Neural cell (in vitro differentiated cells): ENCODE data around the gene GRAMD4. TPM values are rescaled to one million over a fixed set of nuclear protein-coding genes. Genes with fewer than 3 reads are reported as not detected.

Source experiments
- H2AFZ ChIP-seq: fragments of 200-600, 300-800 bp; sonication (generic), shearing (Covaris generic); 2 replicates; pipeline ENCODE4 v1.6.0; 2014; ENCODE audit warnings: low read depth, mild to moderate bottlenecking, antibody characterized with exemption, low read length, moderate library complexity
- H3F3A ChIP-seq: fragments of 200-600 bp; shearing (Covaris generic); 2 replicates; pipeline ENCODE4 v1.6.1; 2016; ENCODE audit warnings: mild to moderate bottlenecking, moderate library complexity, mixed read lengths, antibody characterized with exemption, low read length; ENCODE audit not compliant: insufficient read depth, poor library complexity, severe bottlenecking
- H3K27ac ChIP-seq: fragments of 200-600, 300-800 bp; sonication (generic), shearing (Covaris generic); 2 replicates; pipeline ENCODE4 v1.5.1; 2014; ENCODE audit warnings: mild to moderate bottlenecking, low read length, moderate library complexity
- H3K27me3 ChIP-seq: fragments of 300-800, 200-600 bp; sonication (generic), shearing (Covaris generic); 2 replicates; pipeline ENCODE4 v1.6.0; 2014; ENCODE audit warnings: mild to moderate bottlenecking, low read depth, low read length, moderate library complexity; ENCODE audit not compliant: insufficient read depth
- H3K36me3 ChIP-seq: fragments of 300-800, 200-600 bp; sonication (generic), shearing (Covaris generic); 2 replicates; pipeline ENCODE4 v1.5.1; 2014; ENCODE audit warnings: mild to moderate bottlenecking, antibody characterized with exemption, low read length, moderate library complexity; ENCODE audit not compliant: insufficient read depth
- H3K4me2 ChIP-seq: fragments of 300-800, 200-600 bp; sonication (generic), shearing (Covaris generic); 2 replicates; pipeline ENCODE4 v1.6.0; 2014; ENCODE audit warnings: mild to moderate bottlenecking, low read length
- H3K4me3 ChIP-seq: fragments of 300-800, 200-600 bp; sonication (generic), shearing (Covaris generic); 2 replicates; pipeline ENCODE4 v1.5.1; 2014; ENCODE audit warnings: mild to moderate bottlenecking, low read length, moderate library complexity
- H3K79me2 ChIP-seq: fragments of 200-600 bp; shearing (Covaris generic); replicated peaks from 2 replicates; pipeline ENCODE4 v1.6.0; 2014; ENCODE audit warnings: mild to moderate bottlenecking, low read length, moderate library complexity; ENCODE audit not compliant: insufficient read depth
- H3K9ac ChIP-seq: fragments of 300-800, 200-600 bp; sonication (generic), shearing (Covaris generic); 2 replicates; pipeline ENCODE4 v1.6.1; 2016; ENCODE audit warnings: mild to moderate bottlenecking, low read length, mixed read lengths
- H3K9me2 ChIP-seq: fragments of 200-600 bp; shearing (Covaris generic); 2 replicates; pipeline ENCODE4 v1.6.1; 2016; ENCODE audit warnings: mild to moderate bottlenecking, low read length, mixed read lengths; ENCODE audit not compliant: insufficient read depth
- H3K9me3 ChIP-seq: fragments of 200-600, 300-800 bp; sonication (generic), shearing (Covaris generic); 2 replicates; pipeline ENCODE4 v1.6.1; 2016; ENCODE audit warnings: mild to moderate bottlenecking, mixed run types, low read length, moderate library complexity, mixed read lengths
- H4K20me1 ChIP-seq: fragments of 200-600 bp; shearing (Covaris generic); 2 replicates; pipeline ENCODE4 v1.6.1; 2016; ENCODE audit warnings: mild to moderate bottlenecking, mixed run types; ENCODE audit not compliant: insufficient read depth
- EP300 ChIP-seq: fragments of 450-650 bp; conservative IDR thresholded peaks from 2 replicates; pipeline ENCODE4 v1.6.1; 2014; ENCODE audit warnings: antibody characterized with exemption, mild to moderate bottlenecking, moderate library complexity; ENCODE audit not compliant: poor library complexity, severe bottlenecking
- EZH2 ChIP-seq: fragments of 200-600, 300-800 bp; shearing (Covaris generic), sonication (generic); IDR thresholded peaks from 2 replicates; pipeline ENCODE4 v1.6.1; 2014; ENCODE audit warnings: antibody characterized with exemption, low read length, borderline replicate concordance, mild to moderate bottlenecking; ENCODE audit not compliant: insufficient read depth, poor library complexity, severe bottlenecking
- MXI1 ChIP-seq: fragments of 450-650 bp; conservative IDR thresholded peaks from 2 replicates; pipeline ENCODE4 v1.6.1; 2014; ENCODE audit warnings: antibody characterized with exemption, mild to moderate bottlenecking; ENCODE audit not compliant: poor library complexity, severe bottlenecking
- POLR2AphosphoS5 ChIP-seq: IDR thresholded peaks from 2 replicates; pipeline ENCODE4 v1.6.1; 2012
- RAD21 ChIP-seq: fragments of 450-650 bp; conservative IDR thresholded peaks from 2 replicates; pipeline ENCODE4 v1.6.1; 2014; ENCODE audit warnings: antibody characterized with exemption, mild to moderate bottlenecking, moderate library complexity
- SMC3 ChIP-seq: fragments of 450-650 bp; conservative IDR thresholded peaks from 2 replicates; pipeline ENCODE4 v1.6.1; 2014; ENCODE audit warnings: antibody characterized with exemption, mild to moderate bottlenecking, moderate library complexity; ENCODE audit not compliant: poor library complexity
- TAF1 ChIP-seq: IDR thresholded peaks from 2 replicates; pipeline ENCODE4 v1.6.1; 2012; ENCODE audit warnings: low read depth
- polyA plus RNA-seq: library from polyadenylated mRNA; depleted of rRNA; stranded (reverse); fragments of >200 nt; gene quantifications from 2 replicates; pipeline ENCODE4 v1.2.3, GENCODE V29; 2014
- TF ChIP-seq, protein P1 (sequence below): IDR thresholded peaks from 2 replicates; pipeline ENCODE4 v1.6.1; 2012; ENCODE audit warnings: borderline replicate concordance
- TF ChIP-seq, protein P2 (sequence below): fragments of 450-650 bp; IDR thresholded peaks from 2 replicates; pipeline ENCODE4 v1.5.1; 2014; ENCODE audit warnings: antibody characterized with exemption, mild to moderate bottlenecking, moderate library complexity; ENCODE audit not compliant: poor library complexity, severe bottlenecking

Gene GRAMD4
- polyA plus RNA-seq, 1 donor from 2014 or later = 35.6 TPM

DNA sequence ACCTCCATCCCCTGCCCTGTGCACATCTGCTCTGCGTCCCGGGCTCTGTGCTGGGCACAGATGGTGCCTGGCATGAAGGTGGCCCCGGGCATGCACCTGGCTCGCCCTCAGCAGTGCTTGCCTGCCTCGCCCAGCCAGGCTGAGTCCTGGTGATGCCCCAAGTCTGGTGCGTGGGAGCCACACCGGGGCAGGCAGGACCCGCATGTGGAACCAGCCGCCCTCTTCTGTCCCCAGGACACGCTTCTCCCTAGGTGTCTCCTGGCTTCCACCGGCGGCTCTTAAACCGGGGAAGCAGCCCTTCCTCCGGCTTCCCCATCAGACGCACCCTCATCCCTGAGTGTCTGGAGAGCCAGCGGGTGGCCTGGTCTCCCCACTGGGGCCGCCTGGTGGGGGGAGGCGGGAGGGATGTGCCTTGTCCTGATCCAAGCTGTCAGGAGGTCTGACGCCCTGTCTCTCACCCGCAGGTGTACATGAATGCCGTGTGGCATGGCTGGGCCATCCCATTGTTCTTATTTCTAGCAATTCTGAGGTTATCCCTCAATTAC, 45.0 kb downstream of the GRAMD4 start:
- no peaks in the 10 kb centered on the region for H3K27me3 ChIP-seq
- no peaks in the 10 kb centered on the region for H4K20me1 ChIP-seq
- no peaks in the 10 kb centered on the region for H3K9me2 ChIP-seq
- H2AFZ ChIP-seq = no peak overlapping the region
- H3K36me3 ChIP-seq = no peaks in the 10 kb centered on the region
- H3K9ac ChIP-seq = no peak overlapping the region
- H3K79me2 ChIP-seq = no peaks in the 10 kb centered on the region
- no peaks in the 10 kb centered on the region for H3F3A ChIP-seq
- H3K4me3 ChIP-seq = no peak overlapping the region
- H3K4me2 ChIP-seq = no peak overlapping the region
- no peaks in the 10 kb centered on the region for H3K9me3 ChIP-seq
- TF ChIP-seq EZH2 = no peak
- TF ChIP-seq, protein P1, sequence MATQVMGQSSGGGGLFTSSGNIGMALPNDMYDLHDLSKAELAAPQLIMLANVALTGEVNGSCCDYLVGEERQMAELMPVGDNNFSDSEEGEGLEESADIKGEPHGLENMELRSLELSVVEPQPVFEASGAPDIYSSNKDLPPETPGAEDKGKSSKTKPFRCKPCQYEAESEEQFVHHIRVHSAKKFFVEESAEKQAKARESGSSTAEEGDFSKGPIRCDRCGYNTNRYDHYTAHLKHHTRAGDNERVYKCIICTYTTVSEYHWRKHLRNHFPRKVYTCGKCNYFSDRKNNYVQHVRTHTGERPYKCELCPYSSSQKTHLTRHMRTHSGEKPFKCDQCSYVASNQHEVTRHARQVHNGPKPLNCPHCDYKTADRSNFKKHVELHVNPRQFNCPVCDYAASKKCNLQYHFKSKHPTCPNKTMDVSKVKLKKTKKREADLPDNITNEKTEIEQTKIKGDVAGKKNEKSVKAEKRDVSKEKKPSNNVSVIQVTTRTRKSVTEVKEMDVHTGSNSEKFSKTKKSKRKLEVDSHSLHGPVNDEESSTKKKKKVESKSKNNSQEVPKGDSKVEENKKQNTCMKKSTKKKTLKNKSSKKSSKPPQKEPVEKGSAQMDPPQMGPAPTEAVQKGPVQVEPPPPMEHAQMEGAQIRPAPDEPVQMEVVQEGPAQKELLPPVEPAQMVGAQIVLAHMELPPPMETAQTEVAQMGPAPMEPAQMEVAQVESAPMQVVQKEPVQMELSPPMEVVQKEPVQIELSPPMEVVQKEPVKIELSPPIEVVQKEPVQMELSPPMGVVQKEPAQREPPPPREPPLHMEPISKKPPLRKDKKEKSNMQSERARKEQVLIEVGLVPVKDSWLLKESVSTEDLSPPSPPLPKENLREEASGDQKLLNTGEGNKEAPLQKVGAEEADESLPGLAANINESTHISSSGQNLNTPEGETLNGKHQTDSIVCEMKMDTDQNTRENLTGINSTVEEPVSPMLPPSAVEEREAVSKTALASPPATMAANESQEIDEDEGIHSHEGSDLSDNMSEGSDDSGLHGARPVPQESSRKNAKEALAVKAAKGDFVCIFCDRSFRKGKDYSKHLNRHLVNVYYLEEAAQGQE = no peak
- TF ChIP-seq, protein P2, sequence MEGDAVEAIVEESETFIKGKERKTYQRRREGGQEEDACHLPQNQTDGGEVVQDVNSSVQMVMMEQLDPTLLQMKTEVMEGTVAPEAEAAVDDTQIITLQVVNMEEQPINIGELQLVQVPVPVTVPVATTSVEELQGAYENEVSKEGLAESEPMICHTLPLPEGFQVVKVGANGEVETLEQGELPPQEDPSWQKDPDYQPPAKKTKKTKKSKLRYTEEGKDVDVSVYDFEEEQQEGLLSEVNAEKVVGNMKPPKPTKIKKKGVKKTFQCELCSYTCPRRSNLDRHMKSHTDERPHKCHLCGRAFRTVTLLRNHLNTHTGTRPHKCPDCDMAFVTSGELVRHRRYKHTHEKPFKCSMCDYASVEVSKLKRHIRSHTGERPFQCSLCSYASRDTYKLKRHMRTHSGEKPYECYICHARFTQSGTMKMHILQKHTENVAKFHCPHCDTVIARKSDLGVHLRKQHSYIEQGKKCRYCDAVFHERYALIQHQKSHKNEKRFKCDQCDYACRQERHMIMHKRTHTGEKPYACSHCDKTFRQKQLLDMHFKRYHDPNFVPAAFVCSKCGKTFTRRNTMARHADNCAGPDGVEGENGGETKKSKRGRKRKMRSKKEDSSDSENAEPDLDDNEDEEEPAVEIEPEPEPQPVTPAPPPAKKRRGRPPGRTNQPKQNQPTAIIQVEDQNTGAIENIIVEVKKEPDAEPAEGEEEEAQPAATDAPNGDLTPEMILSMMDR = no peak
- TF ChIP-seq MXI1 = no peak
- TF ChIP-seq TAF1 = no peak
- no peak for TF ChIP-seq RAD21
- no peak for TF ChIP-seq EP300
- TF ChIP-seq POLR2AphosphoS5 = no peak
- no peak for TF ChIP-seq SMC3
- no peak overlapping the region for H3K27ac ChIP-seq

DNA sequence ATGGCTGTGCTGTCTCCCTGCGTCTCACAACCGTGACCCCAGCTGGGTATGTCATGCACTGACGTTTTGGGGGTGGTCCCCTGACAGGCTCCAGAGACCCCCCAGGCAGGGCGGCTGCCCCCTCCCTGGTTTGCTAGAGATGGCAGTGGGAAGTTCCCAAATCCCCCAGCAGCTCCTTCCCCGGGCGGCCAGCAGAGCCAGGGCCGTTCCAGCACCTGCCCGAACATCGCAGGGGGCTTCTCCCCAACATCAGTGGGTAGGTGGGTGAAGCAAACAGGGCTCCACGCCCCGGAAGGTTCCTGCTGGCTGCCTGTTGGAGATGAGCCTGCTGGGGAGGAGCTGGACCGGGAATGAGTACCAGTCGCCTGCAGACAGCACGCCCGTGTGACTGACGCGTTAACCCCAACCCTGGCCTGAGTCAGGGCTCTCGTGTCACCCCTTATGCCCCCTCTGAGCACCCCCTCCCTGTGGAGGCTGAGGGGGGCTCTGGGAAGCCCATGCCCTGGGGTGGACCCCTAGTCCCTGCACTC, 45.6 kb downstream of the GRAMD4 start:
- no peaks in the 10 kb centered on the region for H3K9me3 ChIP-seq
- no peak overlapping the region for H3K4me2 ChIP-seq
- no peaks in the 10 kb centered on the region for H3K27me3 ChIP-seq
- H3K36me3 ChIP-seq = no peaks in the 10 kb centered on the region
- no peaks in the 10 kb centered on the region for H4K20me1 ChIP-seq
- H3K4me3 ChIP-seq = no peak overlapping the region
- H3F3A ChIP-seq = no peaks in the 10 kb centered on the region
- no peak overlapping the region for H3K27ac ChIP-seq
- H2AFZ ChIP-seq = no peak overlapping the region
- H3K9ac ChIP-seq = no peak overlapping the region
- no peaks in the 10 kb centered on the region for H3K79me2 ChIP-seq
- TF ChIP-seq TAF1 (no peak), EZH2 (no peak), MXI1 (no peak), RAD21 (no peak)
- H3K9me2 ChIP-seq = no peaks in the 10 kb centered on the region
